CD14-positive monocyte (primary cell): ENCODE measurements around the gene SDK1. TPM values are rescaled to one million over a fixed set of nuclear protein-coding genes. Genes with fewer than 3 reads are reported as not detected.

Source experiments
- DNase-seq, 3 donors: peaks; one replicate each; pipeline ENCODE4 v3.0.0-alpha.2; 2011 to 2022
- H2AFZ ChIP-seq: 2 replicates; pipeline ENCODE4 v1.6.0; 2012; ENCODE audit warnings: mild to moderate bottlenecking, low read depth, low read length, inconsistent platforms; ENCODE audit not compliant: insufficient read depth, poor library complexity, severe bottlenecking
- H3K27ac ChIP-seq, 2 donors: 1 replicate in 1 of 2; 2 replicates in 1 of 2; pipeline ENCODE4 v1.5.1; 2012 to 2013; ENCODE audit warnings: low read length in 2 of 2, control low read depth in 1 of 2, inconsistent platforms in 1 of 2, low read depth in 1 of 2, mild to moderate bottlenecking in 1 of 2
- H3K27me3 ChIP-seq, 2 donors: one replicate each; pipeline versions ENCODE4 v1.6.0 to v1.6.1; 2011 to 2013; ENCODE audit warnings: low read length in 2 of 2; ENCODE audit not compliant: control insufficient read depth in 2 of 2, insufficient read depth in 2 of 2
- H3K36me3 ChIP-seq, 2 donors: replicated peaks in 1 of 2; 1 replicate in 1 of 2; 2 replicates in 1 of 2; pipeline versions ENCODE4 v1.5.1 to v1.6.1; 2012 to 2013; ENCODE audit warnings: low read length in 2 of 2, control low read depth in 1 of 2, inconsistent platforms in 1 of 2, mild to moderate bottlenecking in 1 of 2; ENCODE audit not compliant: insufficient read depth in 2 of 2, control insufficient read depth in 1 of 2
- H3K4me1 ChIP-seq, 2 donors: 1 replicate in 1 of 2; 2 replicates in 1 of 2; pipeline versions ENCODE4 v1.5.1 to v1.6.1; 2012 to 2013; ENCODE audit warnings: low read length in 2 of 2, control low read depth in 1 of 2, inconsistent platforms in 1 of 2, mild to moderate bottlenecking in 1 of 2, moderate library complexity in 1 of 2; ENCODE audit not compliant: insufficient read depth in 2 of 2, control insufficient read depth in 1 of 2
- H3K4me2 ChIP-seq: replicated peaks from 2 replicates; pipeline ENCODE3; 2012; ENCODE audit warnings: low read length, moderate library complexity, mild to moderate bottlenecking; ENCODE audit not compliant: poor library complexity, severe bottlenecking; ENCODE audit errors: extremely low read depth
- H3K4me3 ChIP-seq, 3 experiments: fragments of 200-600 bp in 1 of 3; sonication (generic) in 1 of 3; replicated peaks in 1 of 3; 1 replicate in 2 of 3; 2 replicates in 1 of 3; pipeline ENCODE4 v1.5.1; 2011 to 2013; ENCODE audit warnings: low read length in 3 of 3, mild to moderate bottlenecking in 3 of 3, control low read depth in 2 of 3, low read depth in 2 of 3, inconsistent platforms in 1 of 3, moderate library complexity in 1 of 3
- H3K79me2 ChIP-seq: 2 replicates; pipeline ENCODE4 v1.6.0; 2012; ENCODE audit warnings: mild to moderate bottlenecking, control low read depth, inconsistent platforms, low read length, moderate library complexity; ENCODE audit not compliant: insufficient read depth
- H3K9ac ChIP-seq: 2 replicates; pipeline ENCODE4 v1.6.0; 2017; ENCODE audit warnings: low read length, mild to moderate bottlenecking; ENCODE audit not compliant: insufficient read depth, poor library complexity, severe bottlenecking
- H3K9me3 ChIP-seq, 2 donors: replicated peaks in 1 of 2; 1 replicate in 1 of 2; 2 replicates in 1 of 2; pipeline versions ENCODE4 v1.5.1 to v1.6.1; 2012 to 2013; ENCODE audit warnings: low read length in 2 of 2, control low read depth in 1 of 2; ENCODE audit not compliant: control insufficient read depth in 1 of 2, insufficient read depth in 1 of 2
- H4K20me1 ChIP-seq: 2 replicates; pipeline ENCODE4 v1.6.0; 2012; ENCODE audit warnings: mild to moderate bottlenecking, low read length, control low read depth, moderate library complexity; ENCODE audit not compliant: insufficient read depth
- H3K27ac Mint-ChIP-seq, 7 donors: one replicate each; pipeline ENCODE4 v1.8.0; 2020; ENCODE audit warnings: mild to moderate bottlenecking in 7 of 7, mixed read lengths in 7 of 7, moderate library complexity in 6 of 7, inconsistent platforms in 2 of 7
- H3K27me3 Mint-ChIP-seq, 3 donors: one replicate each; pipeline ENCODE4 v1.8.0; 2021 to 2022; ENCODE audit warnings: low read depth in 3 of 3, mild to moderate bottlenecking in 3 of 3, mixed read lengths in 3 of 3, moderate library complexity in 3 of 3, inconsistent platforms in 1 of 3
- H3K36me3 Mint-ChIP-seq, 2 donors: one replicate each; pipeline ENCODE4 v1.8.0; 2020; ENCODE audit warnings: mixed read lengths in 2 of 2, inconsistent platforms in 1 of 2, mild to moderate bottlenecking in 1 of 2
- H3K4me1 Mint-ChIP-seq: one replicate; pipeline ENCODE4 v1.8.0; 2020; ENCODE audit warnings: mild to moderate bottlenecking, mixed read lengths
- H3K4me3 Mint-ChIP-seq, 2 donors: one replicate each; pipeline ENCODE4 v1.8.0; 2020; ENCODE audit warnings: mild to moderate bottlenecking in 2 of 2, mixed read lengths in 2 of 2, moderate library complexity in 1 of 2
- H3K9me3 Mint-ChIP-seq, 7 donors: one replicate each; pipeline ENCODE4 v1.8.0; 2020 to 2022; ENCODE audit warnings: mixed read lengths in 7 of 7, mild to moderate bottlenecking in 6 of 7, moderate library complexity in 6 of 7, inconsistent platforms in 2 of 7
- CTCF ChIP-seq: fragments of 200-600 bp; IDR thresholded peaks from one replicate; pipeline ENCODE4 v1.8.0; 2022; ENCODE audit warnings: antibody characterized with exemption, mild to moderate bottlenecking
- WGBS: methylation state at CpG from one replicate; pipeline ENCODE4 v1.1.5; 2013; ENCODE audit warnings: missing lambda C conversion rate; ENCODE audit not compliant: insufficient coverage; 5-methylcytosine and 5-hydroxymethylcytosine counted together
- intact Hi-C, 2 donors: fragments of 100-400 bp; cut with micrococcal nuclease; formaldehyde crosslinking; loops; one replicate each; pipeline versions ENCODE4 v1.15.0 to v1.15.1; 2023
- polyA plus RNA-seq, 3 donors: library from polyadenylated mRNA; depleted of rRNA in 1 of 3; unstranded in 2 of 3; stranded (reverse) in 1 of 3; fragments of 300-500 nt in 2 of 3; fragments of >200 nt in 1 of 3; fragmentation: Illumina TruSeq in 2 of 3; gene quantifications; 1 replicate in 2 of 3; 2 replicates in 1 of 3; pipeline ENCODE4 v1.2.3, GENCODE V29; 2012 to 2021

Gene SDK1
- polyA plus RNA-seq, 3 donors: 0.01 TPM; not detected in 2

DNA sequence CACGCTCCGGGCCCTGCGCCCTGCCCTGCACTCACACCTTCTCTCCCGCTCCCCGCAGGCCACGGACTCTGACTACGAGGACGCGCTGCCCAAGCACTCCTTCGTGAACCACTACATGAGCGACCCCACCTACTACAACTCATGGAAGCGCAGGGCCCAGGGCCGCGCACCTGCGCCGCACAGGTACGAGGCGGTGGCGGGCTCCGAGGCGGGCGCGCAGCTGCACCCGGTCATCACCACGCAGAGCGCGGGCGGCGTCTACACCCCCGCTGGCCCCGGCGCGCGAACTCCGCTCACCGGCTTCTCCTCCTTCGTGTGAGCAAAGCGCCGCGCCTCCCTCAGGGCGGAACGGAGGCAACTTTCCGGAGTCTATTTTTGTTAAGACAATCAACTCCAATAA is 964.0 kb downstream of the SDK1 start:
- H3K9me3 ChIP-seq: peaks cover 7 to 18% of the 10 kb centered on the region in 2 donors
- 35% methylated on average over 23 of the region's 43 CpGs for WGBS

DNA sequence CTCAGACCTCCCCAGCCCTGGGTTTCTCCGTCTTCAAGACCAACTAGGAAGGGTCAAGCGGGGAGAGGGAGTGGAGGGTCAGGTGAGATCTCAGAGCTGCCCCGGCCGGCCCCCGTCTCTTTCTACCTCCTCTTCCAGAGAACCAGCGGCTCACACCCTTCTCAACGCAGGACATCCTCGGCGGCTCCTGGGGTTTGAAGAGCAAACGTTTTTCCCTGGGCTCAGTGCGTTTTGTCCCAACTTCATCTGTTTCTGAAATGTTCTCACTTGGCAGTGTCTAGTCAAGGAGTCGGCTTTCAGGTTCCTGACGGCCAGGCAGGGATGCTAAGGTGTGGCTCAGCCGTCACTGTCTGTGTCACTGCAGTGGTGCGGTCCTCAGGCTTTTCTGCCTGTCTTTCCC is 964.6 kb downstream of the SDK1 start:
- Histone ChIP-seq H3K36me3 (no peaks in the 10 kb centered on the region), H4K20me1 (no peaks in the 10 kb centered on the region), H3K27me3 (no peaks in the 10 kb centered on the region), H3K4me2 (no peak overlapping the region), H3K4me3 (no peak overlapping the region), H3K4me1 (no peaks in the 10 kb centered on the region), H2AFZ (no peak overlapping the region), H3K9me3 (peaks cover 7 to 18% of the 10 kb centered on the region in 2 donors), H3K27ac (no peak overlapping the region), H3K9ac (no peak overlapping the region), H3K79me2 (no peaks in the 10 kb centered on the region)
- Mint-ChIP-seq H3K27ac (no peak overlapping the region), H3K4me1 (no peaks in the 10 kb centered on the region), H3K27me3 (peaks cover 6 to 23% (median 10%) of the 10 kb centered on the region in 3 donors), H3K36me3 (no peaks in the 10 kb centered on the region), H3K9me3 (peaks cover 10 to 21% (median 14%) of the 10 kb centered on the region in 7 donors), H3K4me3 (no peak overlapping the region)
- TF ChIP-seq CTCF: no peak
- intact Hi-C loops: no loop called here
- no peak for DNase-seq
- WGBS: 57% methylated on average over 11 of the region's 15 CpGs

More for the DNA sequence above, 964.0 kb downstream of the SDK1 start:
- Histone ChIP-seq H3K4me3 (no peak overlapping the region), H3K27me3 (no peaks in the 10 kb centered on the region), H3K4me2 (no peak overlapping the region), H3K36me3 (no peaks in the 10 kb centered on the region), H3K9ac (no peak overlapping the region), H4K20me1 (no peaks in the 10 kb centered on the region), H3K79me2 (no peaks in the 10 kb centered on the region), H2AFZ (no peak overlapping the region), H3K4me1 (no peaks in the 10 kb centered on the region), H3K27ac (no peak overlapping the region)
- Mint-ChIP-seq H3K4me1 (no peaks in the 10 kb centered on the region), H3K4me3 (no peak overlapping the region), H3K9me3 (peaks cover 10 to 21% (median 14%) of the 10 kb centered on the region in 7 donors), H3K36me3 (no peaks in the 10 kb centered on the region), H3K27me3 (peaks cover 6 to 23% (median 10%) of the 10 kb centered on the region in 3 donors), H3K27ac (no peak overlapping the region)
- no peak for DNase-seq
- intact Hi-C loops: no loop called here
- TF ChIP-seq CTCF: no peak
